Activated T-helper 17 cell treated with anti-CD3 and anti-CD28 coated beads, Interleukin-2, amount 50 U/mL, for 72 hours (primary cell): ENCODE results near the gene ULK3. TPM values are rescaled to one million over a fixed set of nuclear protein-coding genes. Genes with fewer than 3 reads are reported as not detected.

ENCODE experiments used
- ATAC-seq: fragments of 150-1000 bp; cut with Tn5 transposase; replicated peaks from 2 replicates; pipeline ENCODE4 v1.10.0; 2021; ENCODE audit warnings: mild to moderate bottlenecking, moderate library complexity
- H3K27ac Mint-ChIP-seq: one replicate; pipeline ENCODE4 v1.8.0; 2022; ENCODE audit warnings: mixed read lengths
- H3K27me3 Mint-ChIP-seq: one replicate; pipeline ENCODE4 v1.8.0; 2022; ENCODE audit warnings: mixed read lengths
- H3K36me3 Mint-ChIP-seq: one replicate; pipeline ENCODE4 v1.8.0; 2022; ENCODE audit warnings: low read depth, mild to moderate bottlenecking, mixed read lengths
- H3K4me1 Mint-ChIP-seq: one replicate; pipeline ENCODE4 v1.8.0; 2022; ENCODE audit warnings: mixed read lengths
- H3K4me3 Mint-ChIP-seq: one replicate; pipeline ENCODE4 v1.8.0; 2022; ENCODE audit warnings: mild to moderate bottlenecking, mixed read lengths
- H3K9me3 Mint-ChIP-seq: one replicate; pipeline ENCODE4 v1.8.0; 2022; ENCODE audit warnings: mixed read lengths
- total RNA-seq, 2 donors: library from RNA; stranded (reverse); gene quantifications; one replicate each; pipeline ENCODE4 v1.2.3, GENCODE V29; 2022

ULK3 gene
- total RNA-seq, 2 donors from 2014 or later, result 44.1 to 46.7 TPM

DNA sequence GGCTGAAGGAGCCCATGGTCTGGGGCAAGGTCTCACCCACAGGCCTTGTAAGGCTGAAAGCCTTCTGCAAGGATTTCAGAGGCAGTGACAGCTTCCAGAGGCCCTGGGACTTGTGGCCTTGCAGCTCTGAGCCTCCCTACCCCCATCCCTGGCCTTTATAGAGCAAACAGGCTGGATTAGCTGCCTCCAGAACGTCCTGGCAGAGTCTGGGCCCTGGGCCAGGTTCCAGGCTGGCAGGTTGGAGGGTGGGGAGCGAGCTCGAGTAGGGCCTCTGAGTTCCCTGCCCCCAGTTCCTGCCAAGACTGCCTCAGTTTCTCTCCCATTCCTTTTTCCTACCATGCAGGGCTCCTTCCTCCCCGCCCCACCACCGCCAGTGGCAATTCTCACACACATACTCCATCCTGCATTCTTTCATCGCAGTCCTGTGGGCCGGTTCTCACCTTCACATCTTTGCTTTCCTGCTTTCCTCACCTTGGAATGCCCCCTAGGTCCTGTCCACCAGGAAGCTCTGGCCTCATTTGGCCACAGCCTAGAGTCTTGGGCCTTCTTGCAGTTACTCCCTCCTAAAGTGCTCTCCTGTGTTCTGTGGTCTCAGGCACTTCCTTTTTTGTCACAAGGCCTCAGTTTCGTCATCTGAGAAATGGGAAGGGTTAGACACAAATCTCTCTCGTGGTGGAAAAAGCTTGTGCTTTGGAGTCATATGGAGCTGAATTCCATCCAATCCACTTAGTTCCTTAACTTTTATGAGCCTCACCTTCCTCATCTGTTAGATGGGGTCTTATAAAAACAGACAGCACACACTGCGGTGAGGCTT is 27.6 kb downstream of the ULK3 start:
- H3K4me3 Mint-ChIP-seq, result no peak overlapping the region
- no peaks in the 10 kb centered on the region for H3K27me3 Mint-ChIP-seq
- no peak for ATAC-seq
- peak overlapping the region; percentile 79 for H3K27ac Mint-ChIP-seq
- H3K9me3 Mint-ChIP-seq, result no peaks in the 10 kb centered on the region
- no peaks in the 10 kb centered on the region for H3K36me3 Mint-ChIP-seq
- peaks cover 4% of the 10 kb centered on the region for H3K4me1 Mint-ChIP-seq

GRCh38 chr15:74812533-74812932 is 30.4 kb downstream of the ULK3 start, which contains the start of gene LMAN1L:
Gene LMAN1L, plus strand, starts transcription at chr15:74812835. Its CDS starts 20 bp downstream, at chr15:74812855.
- Mint-ChIP-seq H3K27ac (no peak within 1 kb of the TSS), H3K4me1 (peaks cover 11% of the 10 kb centered on the region), H3K4me3 (no peak within 1 kb of the TSS), H3K27me3 (no peaks in the 10 kb centered on the region), H3K9me3 (no peaks in the 10 kb centered on the region), H3K36me3 (no peaks in the 10 kb centered on the region)
- ATAC-seq, result no peak

DNA sequence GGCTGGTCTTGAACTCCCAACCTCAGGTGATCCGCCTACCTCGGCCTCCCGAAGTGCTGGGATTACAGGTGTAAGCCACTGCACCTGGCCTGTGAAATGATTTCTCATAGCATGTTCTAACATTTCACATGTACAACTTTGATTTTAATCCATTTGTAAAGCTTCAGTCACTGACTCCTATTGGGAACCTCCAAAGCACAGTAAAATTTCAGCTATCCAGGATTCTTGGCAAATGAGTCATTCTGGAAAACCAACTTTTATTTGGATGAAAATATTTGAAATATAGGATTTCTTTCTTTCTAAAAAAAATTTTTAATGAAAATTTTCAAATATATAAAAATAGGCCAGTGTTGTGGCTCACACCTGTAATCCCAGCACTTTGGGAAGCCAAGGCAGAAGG is 33.0 kb downstream of the ULK3 start:
- Mint-ChIP-seq H3K27ac (no peak overlapping the region), H3K27me3 (no peaks in the 10 kb centered on the region), H3K36me3 (peaks cover 2% of the 10 kb centered on the region), H3K9me3 (no peaks in the 10 kb centered on the region), H3K4me3 (no peak overlapping the region), H3K4me1 (peaks cover 22% of the 10 kb centered on the region)
- ATAC-seq, result no peak

DNA sequence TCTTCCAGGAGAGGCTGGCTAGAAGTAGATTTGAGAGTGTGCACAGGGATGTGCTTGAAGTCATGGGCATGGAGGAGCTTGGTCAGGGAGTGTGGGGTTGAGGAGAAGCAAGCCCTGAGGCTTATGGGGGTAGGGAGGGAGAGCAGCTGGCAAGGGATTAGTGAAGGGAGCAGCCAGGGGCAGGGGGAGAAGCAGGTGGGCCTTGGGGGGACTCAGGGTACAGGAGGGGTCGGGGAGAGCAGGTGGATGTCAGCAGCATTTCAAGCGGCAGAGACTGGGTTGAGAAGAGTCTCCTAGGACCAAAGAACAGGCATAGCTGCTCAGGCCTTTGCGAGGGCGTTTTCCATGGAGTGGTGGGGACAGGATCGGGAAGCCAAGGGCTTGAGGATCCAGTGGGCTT is 33.7 kb downstream of the ULK3 start:
- H3K27me3 Mint-ChIP-seq, result no peaks in the 10 kb centered on the region
- H3K4me1 Mint-ChIP-seq, result peaks cover 22% of the 10 kb centered on the region
- H3K36me3 Mint-ChIP-seq, result peaks cover 9% of the 10 kb centered on the region
- no peaks in the 10 kb centered on the region for H3K9me3 Mint-ChIP-seq
- ATAC-seq, result no peak
- H3K27ac Mint-ChIP-seq, result peak overlapping the region; percentile 56
- H3K4me3 Mint-ChIP-seq, result no peak overlapping the region

- peaks cover 14% of the 10 kb centered on the region for H3K36me3 Mint-ChIP-seq
- peak overlapping the region; percentile 56 for H3K27ac Mint-ChIP-seq
- H3K27me3 Mint-ChIP-seq, result no peaks in the 10 kb centered on the region
- ATAC-seq, result no peak
- H3K4me1 Mint-ChIP-seq, result peaks cover 22% of the 10 kb centered on the region
- H3K4me3 Mint-ChIP-seq, result no peak overlapping the region
- H3K9me3 Mint-ChIP-seq, result no peaks in the 10 kb centered on the region
Observed at GRCh38 chr15:74808840-74809229, 34.1 kb downstream of the ULK3 start.

GRCh38 chr15:74808078-74808839 is 34.7 kb downstream of the ULK3 start:
- Mint-ChIP-seq H3K4me3 (no peak overlapping the region), H3K27ac (peak overlapping the region; percentile 85), H3K27me3 (no peaks in the 10 kb centered on the region), H3K36me3 (peaks cover 19% of the 10 kb centered on the region), H3K4me1 (peaks cover 22% of the 10 kb centered on the region), H3K9me3 (no peaks in the 10 kb centered on the region)
- no peak for ATAC-seq

- Mint-ChIP-seq H3K27me3 (no peaks in the 10 kb centered on the region), H3K9me3 (no peaks in the 10 kb centered on the region), H3K36me3 (peaks cover 29% of the 10 kb centered on the region), H3K4me3 (no peak overlapping the region), H3K4me1 (peaks cover 22% of the 10 kb centered on the region), H3K27ac (peak overlapping the region; percentile 85)
- ATAC-seq, result no peak
Observed at GRCh38 chr15:74807282-74807681, 35.7 kb downstream of the ULK3 start.

DNA sequence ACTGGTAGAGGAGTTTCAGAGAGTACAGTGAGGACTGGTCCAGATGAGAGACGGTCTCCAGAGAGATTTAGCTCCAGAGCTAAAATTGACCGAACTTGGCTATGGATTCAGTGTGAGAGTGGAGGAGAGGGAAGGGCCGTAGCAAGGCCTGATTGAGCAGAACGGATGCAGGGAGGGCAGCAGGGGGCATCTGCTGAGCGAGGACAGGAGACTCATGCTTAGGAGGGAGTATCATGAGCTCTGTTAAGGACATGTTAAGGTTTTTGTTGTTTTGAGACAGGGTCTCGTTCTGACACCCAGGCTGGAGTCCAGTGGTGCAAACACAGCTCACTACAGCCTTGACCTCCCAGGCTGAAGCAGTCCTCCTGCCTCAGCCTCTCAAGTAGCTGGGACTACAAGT is 38.0 kb downstream of the ULK3 start:
- Mint-ChIP-seq H3K9me3 (no peaks in the 10 kb centered on the region), H3K27ac (peak overlapping the region; percentile 2), H3K4me1 (peaks cover 25% of the 10 kb centered on the region), H3K4me3 (no peak overlapping the region), H3K36me3 (peaks cover 53% of the 10 kb centered on the region), H3K27me3 (no peaks in the 10 kb centered on the region)
- no peak for ATAC-seq

DNA sequence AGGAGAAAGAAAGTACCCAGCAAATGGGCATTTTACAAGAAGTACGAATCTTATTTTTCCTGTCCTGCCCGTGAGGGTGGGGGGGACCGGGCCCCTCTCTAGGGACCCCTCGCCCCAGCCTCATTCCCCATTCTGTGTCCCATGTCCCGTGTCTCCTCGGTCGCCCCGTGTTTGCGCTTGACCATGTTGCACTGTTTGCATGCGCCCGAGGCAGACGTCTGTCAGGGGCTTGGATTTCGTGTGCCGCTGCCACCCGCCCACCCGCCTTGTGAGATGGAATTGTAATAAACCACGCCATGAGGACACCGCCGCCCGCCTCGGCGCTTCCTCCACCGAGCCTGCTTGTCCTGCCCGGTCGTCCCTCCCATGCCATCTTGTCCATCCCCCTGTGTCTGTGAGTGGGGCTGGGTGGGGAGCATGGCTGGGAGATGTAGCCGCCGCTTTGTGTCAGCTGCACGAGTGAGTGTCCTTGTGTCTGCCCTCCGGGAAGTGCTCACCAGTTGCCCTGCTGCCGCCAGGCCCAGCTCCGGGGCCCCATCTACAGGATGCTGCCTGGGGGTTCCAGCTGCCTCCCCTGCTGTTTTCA is 40.0 kb downstream of the ULK3 start:
- Mint-ChIP-seq H3K36me3 (peaks cover 72% of the 10 kb centered on the region), H3K27ac (no peak overlapping the region)

GRCh38 chr15:74802290-74802689 is 40.7 kb downstream of the ULK3 start:
- Mint-ChIP-seq H3K36me3 (peaks cover 79% of the 10 kb centered on the region), H3K27ac (no peak overlapping the region), H3K9me3 (no peaks in the 10 kb centered on the region), H3K4me1 (peaks cover 30% of the 10 kb centered on the region), H3K4me3 (no peak overlapping the region), H3K27me3 (no peaks in the 10 kb centered on the region)
- no peak for ATAC-seq

More for the DNA sequence above, 40.0 kb downstream of the ULK3 start:
- no peak for ATAC-seq
- H3K4me1 Mint-ChIP-seq, result peaks cover 31% of the 10 kb centered on the region
- H3K9me3 Mint-ChIP-seq, result no peaks in the 10 kb centered on the region
- no peaks in the 10 kb centered on the region for H3K27me3 Mint-ChIP-seq
- H3K4me3 Mint-ChIP-seq, result no peak overlapping the region

DNA sequence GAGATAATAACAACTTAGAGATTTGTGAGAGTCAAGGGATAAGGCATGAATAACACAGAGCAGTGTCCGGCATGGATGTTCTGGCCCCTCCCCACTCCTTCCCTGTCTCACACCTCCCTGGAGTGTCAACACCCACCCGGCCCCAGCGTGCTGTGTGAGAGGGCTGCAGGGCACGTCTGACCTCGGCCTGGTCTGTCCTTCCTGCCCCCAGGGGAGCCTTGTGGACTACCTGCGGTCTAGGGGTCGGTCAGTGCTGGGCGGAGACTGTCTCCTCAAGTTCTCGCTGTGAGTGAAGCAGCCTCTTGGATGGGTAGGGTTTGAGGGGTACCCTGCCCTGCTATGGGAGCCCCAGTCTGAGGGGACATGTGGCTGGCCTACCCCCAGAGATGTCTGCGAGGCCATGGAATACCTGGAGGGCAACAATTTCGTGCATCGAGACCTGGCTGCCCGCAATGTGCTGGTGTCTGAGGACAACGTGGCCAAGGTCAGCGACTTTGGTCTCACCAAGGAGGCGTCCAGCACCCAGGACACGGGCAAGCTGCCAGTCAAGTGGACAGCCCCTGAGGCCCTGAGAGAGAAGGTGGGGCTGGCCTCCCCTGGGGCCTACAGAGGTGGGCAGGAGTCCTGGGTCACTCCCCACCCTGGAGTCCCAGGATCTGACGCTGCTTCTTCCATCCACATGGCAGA is 41.5 kb downstream of the ULK3 start:
- Mint-ChIP-seq H3K4me3 (no peak overlapping the region), H3K36me3 (peaks cover 83% of the 10 kb centered on the region), H3K27me3 (no peaks in the 10 kb centered on the region), H3K4me1 (peaks cover 22% of the 10 kb centered on the region), H3K9me3 (no peaks in the 10 kb centered on the region), H3K27ac (no peak overlapping the region)
- no peak for ATAC-seq

DNA sequence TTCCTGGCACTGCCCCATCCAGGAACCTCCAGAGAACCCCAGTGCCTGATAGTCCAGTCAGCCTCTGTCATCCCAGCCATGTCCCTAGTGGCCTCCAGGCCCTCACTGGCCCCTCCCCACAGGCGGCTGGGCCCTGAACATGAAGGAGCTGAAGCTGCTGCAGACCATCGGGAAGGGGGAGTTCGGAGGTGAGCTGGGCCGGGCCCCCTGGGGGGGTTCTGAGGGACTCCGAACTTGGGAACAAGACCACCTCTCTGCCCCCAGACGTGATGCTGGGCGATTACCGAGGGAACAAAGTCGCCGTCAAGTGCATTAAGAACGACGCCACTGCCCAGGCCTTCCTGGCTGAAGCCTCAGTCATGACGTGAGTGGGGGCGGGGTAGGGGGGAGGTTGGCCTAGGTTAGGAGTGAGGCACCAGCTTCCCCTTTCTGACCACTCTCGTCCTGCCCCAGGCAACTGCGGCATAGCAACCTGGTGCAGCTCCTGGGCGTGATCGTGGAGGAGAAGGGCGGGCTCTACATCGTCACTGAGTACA is 42.3 kb downstream of the ULK3 start:
- peaks cover 26% of the 10 kb centered on the region for H3K4me1 Mint-ChIP-seq
- no peaks in the 10 kb centered on the region for H3K9me3 Mint-ChIP-seq
- H3K27me3 Mint-ChIP-seq, result no peaks in the 10 kb centered on the region
- ATAC-seq, result no peak
- H3K27ac Mint-ChIP-seq, result peak overlapping the region; percentile 63
- peaks cover 91% of the 10 kb centered on the region for H3K36me3 Mint-ChIP-seq
- no peak overlapping the region for H3K4me3 Mint-ChIP-seq

DNA sequence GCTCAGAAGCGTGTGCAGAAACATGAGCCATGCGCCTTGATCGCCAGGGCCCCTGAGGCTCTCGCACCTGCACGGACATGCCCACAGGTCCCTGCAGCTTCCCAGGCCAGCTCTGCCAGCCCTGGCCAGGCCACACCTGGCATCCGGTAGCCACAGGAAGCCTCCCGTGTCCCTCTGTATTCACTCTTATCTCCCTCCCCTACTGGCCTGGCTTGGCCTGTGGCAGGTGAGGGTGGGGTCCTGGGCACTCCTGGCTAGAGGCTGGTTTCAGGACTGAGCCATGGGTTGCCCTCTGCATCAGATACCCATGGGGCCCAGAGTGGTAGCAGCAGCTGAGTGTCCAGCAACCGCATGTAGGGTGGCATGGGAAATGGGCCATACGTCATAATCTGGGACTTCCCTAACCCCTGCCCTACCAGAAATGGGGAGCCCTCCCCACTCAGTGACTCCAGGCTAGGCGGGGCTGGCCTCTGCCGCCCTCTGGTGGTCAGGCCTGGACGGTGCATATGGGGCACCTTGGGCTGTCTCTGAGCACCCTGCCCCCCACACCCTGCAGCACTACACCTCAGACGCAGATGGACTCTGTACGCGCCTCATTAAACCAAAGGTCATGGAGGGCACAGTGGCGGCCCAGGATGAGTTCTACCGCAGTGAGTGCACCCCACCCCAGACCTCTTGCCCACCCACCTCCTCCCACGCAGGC is 42.9 kb downstream of the ULK3 start:
- peak; percentile 89 for ATAC-seq
- Mint-ChIP-seq H3K9me3 (no peaks in the 10 kb centered on the region), H3K4me3 (peak overlapping the region; percentile 40), H3K27me3 (no peaks in the 10 kb centered on the region), H3K4me1 (peaks cover 31% of the 10 kb centered on the region), H3K27ac (peak overlapping the region; percentile 63), H3K36me3 (peaks cover 93% of the 10 kb centered on the region)
